B cell (primary cell): ENCODE data around the gene LRP6.

Experiments used
- EZH2 ChIP-seq: IDR thresholded peaks from 2 replicates; pipeline ENCODE4 v1.6.1; 2012; ENCODE audit warnings: borderline replicate concordance, low read depth, mild to moderate bottlenecking, moderate library complexity, low read length; ENCODE audit not compliant: insufficient read depth, poor library complexity, severe bottlenecking
- TF ChIP-seq, protein P1 (sequence below): fragments of 200-600 bp; IDR thresholded peaks from one replicate; pipeline ENCODE4 v1.8.0; 2022; ENCODE audit warnings: antibody characterized with exemption, mild to moderate bottlenecking

DNA sequence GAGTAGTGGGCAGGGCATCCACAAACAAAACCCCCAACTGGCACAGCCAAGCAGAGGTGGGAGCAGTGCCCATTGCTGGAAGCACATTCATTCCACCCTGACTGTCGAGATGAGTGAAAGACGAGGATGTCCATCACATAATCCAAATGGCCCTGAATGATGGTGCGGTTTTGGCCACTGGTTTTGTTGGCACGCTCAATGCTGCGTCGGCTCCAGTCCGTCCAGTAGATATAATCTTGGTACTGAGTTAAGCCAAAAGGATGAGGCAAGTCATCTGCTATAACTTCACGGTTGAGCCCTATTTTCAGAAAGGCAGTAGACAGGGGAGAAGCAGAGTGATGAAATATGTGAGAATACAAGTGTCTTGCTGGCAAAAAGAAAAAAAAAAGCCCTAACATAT, 108.0 kb downstream of the LRP6 start:
- TF ChIP-seq, protein P1, sequence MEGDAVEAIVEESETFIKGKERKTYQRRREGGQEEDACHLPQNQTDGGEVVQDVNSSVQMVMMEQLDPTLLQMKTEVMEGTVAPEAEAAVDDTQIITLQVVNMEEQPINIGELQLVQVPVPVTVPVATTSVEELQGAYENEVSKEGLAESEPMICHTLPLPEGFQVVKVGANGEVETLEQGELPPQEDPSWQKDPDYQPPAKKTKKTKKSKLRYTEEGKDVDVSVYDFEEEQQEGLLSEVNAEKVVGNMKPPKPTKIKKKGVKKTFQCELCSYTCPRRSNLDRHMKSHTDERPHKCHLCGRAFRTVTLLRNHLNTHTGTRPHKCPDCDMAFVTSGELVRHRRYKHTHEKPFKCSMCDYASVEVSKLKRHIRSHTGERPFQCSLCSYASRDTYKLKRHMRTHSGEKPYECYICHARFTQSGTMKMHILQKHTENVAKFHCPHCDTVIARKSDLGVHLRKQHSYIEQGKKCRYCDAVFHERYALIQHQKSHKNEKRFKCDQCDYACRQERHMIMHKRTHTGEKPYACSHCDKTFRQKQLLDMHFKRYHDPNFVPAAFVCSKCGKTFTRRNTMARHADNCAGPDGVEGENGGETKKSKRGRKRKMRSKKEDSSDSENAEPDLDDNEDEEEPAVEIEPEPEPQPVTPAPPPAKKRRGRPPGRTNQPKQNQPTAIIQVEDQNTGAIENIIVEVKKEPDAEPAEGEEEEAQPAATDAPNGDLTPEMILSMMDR = no peak
- no peak for TF ChIP-seq EZH2
